Measurements from ENCODE around the gene CRLF3. TPM values are rescaled to one million over a fixed set of nuclear protein-coding genes. Genes with fewer than 3 reads are reported as not detected.
A peak's percentile ranks its signal among the peaks of the same experiment; 100 is the strongest.
"Not testable (repeated sequence)": the region's sequence is repeated elsewhere in the genome, so short reads cannot be mapped to it uniquely, and the experiment has no call there.

The CRLF3 gene
- total RNA-seq, 4 donors from 2014 or later = 7.9 to 45.4 (median 19.7) TPM

GRCh38 chr17:30831257-30831656 is 6.8 kb upstream of the CRLF3 start:
- H3K36me3 ChIP-seq = no peaks in the 10 kb centered on the region
- peak overlapping the region in 3 of 4 donors; percentile 7 to 58 (median 41) for H3K27ac ChIP-seq
- no peaks in the 10 kb centered on the region for H3K27me3 ChIP-seq
- H3K4me3 ChIP-seq = peak overlapping the region; percentile 64 to 82 (median 78)
- no peak for TF ChIP-seq POLR2A (IDR thresholded peaks at IDR 0.05)
- TF ChIP-seq, protein P1, sequence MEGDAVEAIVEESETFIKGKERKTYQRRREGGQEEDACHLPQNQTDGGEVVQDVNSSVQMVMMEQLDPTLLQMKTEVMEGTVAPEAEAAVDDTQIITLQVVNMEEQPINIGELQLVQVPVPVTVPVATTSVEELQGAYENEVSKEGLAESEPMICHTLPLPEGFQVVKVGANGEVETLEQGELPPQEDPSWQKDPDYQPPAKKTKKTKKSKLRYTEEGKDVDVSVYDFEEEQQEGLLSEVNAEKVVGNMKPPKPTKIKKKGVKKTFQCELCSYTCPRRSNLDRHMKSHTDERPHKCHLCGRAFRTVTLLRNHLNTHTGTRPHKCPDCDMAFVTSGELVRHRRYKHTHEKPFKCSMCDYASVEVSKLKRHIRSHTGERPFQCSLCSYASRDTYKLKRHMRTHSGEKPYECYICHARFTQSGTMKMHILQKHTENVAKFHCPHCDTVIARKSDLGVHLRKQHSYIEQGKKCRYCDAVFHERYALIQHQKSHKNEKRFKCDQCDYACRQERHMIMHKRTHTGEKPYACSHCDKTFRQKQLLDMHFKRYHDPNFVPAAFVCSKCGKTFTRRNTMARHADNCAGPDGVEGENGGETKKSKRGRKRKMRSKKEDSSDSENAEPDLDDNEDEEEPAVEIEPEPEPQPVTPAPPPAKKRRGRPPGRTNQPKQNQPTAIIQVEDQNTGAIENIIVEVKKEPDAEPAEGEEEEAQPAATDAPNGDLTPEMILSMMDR (IDR thresholded peaks at IDR 0.05) = no peak
- DNase-seq = no peak
- H3K9me3 ChIP-seq = no peaks in the 10 kb centered on the region
- peaks cover 0 to 18% (median 3%) of the 10 kb centered on the region in 4 donors for H3K4me1 ChIP-seq

- no peaks in the 10 kb centered on the region for H3K36me3 ChIP-seq
- no peaks in the 10 kb centered on the region for H3K9me3 ChIP-seq
- no peaks in the 10 kb centered on the region for H3K27me3 ChIP-seq
- no peak overlapping the region for H3K27ac ChIP-seq
- no peak overlapping the region for H3K4me3 ChIP-seq
- H3K4me1 ChIP-seq = peaks cover 0 to 30% (median 9%) of the 10 kb centered on the region in 4 donors
- DNase-seq = no peak
- TF ChIP-seq, protein P1 (IDR thresholded peaks at IDR 0.05) = no peak
- no peak for TF ChIP-seq POLR2A (IDR thresholded peaks at IDR 0.05)
Measured at GRCh38 chr17:30829022-30829421, 4.5 kb upstream of the CRLF3 start.

DNA sequence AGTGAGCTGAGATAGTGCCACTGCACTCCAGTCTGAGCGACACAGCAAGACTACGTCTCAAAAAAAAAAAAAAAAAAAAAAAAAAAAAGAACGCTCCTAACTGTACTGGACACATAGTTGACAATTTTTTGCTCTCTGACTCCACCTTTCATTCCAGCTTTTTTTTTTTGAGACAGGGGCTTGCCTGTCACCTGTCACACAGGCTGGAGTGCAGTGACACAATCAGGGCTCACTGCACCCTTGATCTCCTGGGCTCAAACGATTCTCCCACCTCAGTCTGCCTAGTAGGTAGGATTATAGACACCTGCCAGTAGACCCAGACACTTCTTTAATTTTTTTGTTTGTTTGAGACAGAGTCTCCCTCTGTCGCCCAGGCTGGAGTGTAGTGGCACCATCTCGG is 2.6 kb upstream of the CRLF3 start:
- Histone ChIP-seq H3K27ac (no peak overlapping the region), H3K36me3 (no peaks in the 10 kb centered on the region), H3K4me3 (no peak overlapping the region), H3K4me1 (peaks cover 0 to 41% (median 6%) of the 10 kb centered on the region in 4 donors), H3K9me3 (no peaks in the 10 kb centered on the region), H3K27me3 (no peaks in the 10 kb centered on the region)
- DNase-seq = no peak
- TF ChIP-seq POLR2A (IDR thresholded peaks at IDR 0.05) = no peak
- TF ChIP-seq, protein P1 (IDR thresholded peaks at IDR 0.05) = no peak

DNA sequence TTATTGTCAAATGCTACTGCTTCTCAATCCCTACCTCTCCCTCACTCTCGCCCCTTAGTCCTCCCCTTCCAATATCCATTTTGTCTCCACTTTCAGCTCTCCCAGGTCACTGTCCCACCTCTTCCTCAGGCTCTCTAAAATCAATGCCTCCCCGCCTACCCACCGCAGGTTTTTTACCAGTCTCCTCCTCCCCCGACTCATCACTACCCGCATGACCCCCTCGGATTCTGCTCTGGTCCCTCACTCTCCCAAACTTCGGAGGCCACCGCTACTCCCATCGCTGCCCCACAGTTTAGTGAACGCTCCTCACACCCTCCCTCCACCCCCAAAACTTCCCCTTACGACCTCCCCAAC is 513 bp downstream of the CRLF3 start:
- no peak for TF ChIP-seq POLR2A (IDR thresholded peaks at IDR 0.05)
- TF ChIP-seq, protein P1 (IDR thresholded peaks at IDR 0.05) = no peak
- Histone ChIP-seq H3K4me3 (peak overlapping the region; percentile 67 to 99 (median 98)), H3K27ac (peak overlapping the region; percentile 88 to 95 (median 90)), H3K9me3 (no peaks in the 10 kb centered on the region), H3K27me3 (no peaks in the 10 kb centered on the region), H3K4me1 (peaks cover 5 to 45% (median 10%) of the 10 kb centered on the region in 4 donors), H3K36me3 (no peaks in the 10 kb centered on the region)
- no peak for DNase-seq

GRCh38 chr17:30823421-30823820 is 1.1 kb downstream of the CRLF3 start:
- H3K27ac ChIP-seq = peak overlapping the region; percentile 88 to 95 (median 90)
- H3K9me3 ChIP-seq = no peaks in the 10 kb centered on the region
- no peaks in the 10 kb centered on the region for H3K36me3 ChIP-seq
- peaks cover 5 to 45% (median 10%) of the 10 kb centered on the region in 4 donors for H3K4me1 ChIP-seq
- TF ChIP-seq, protein P1 (IDR thresholded peaks at IDR 0.05) = no peak
- TF ChIP-seq POLR2A (IDR thresholded peaks at IDR 0.05) = no peak
- peak overlapping the region; percentile 67 to 99 (median 98) for H3K4me3 ChIP-seq
- no peak for DNase-seq
- no peaks in the 10 kb centered on the region for H3K27me3 ChIP-seq

DNA sequence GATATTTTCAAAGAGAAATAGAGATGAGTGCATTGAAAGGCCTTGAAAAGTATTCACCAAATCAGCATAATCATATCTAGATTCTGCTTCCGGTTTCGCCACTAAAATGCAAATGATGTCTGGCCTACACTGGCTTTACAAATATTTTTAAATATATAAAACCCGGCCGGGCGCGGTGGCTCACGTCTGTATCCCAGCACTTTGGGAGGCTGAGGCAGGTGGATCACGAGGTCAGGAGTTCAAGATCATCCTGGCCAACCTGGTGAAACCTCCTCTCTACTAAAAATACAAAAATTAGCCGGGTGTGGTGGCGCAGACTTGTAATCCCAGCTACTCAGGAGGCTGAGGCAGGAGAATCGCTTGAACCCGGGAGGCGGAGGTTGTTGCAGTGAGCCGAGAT is 1.6 kb downstream of the CRLF3 start:
- not testable (repeated sequence) for H3K9me3 ChIP-seq, H3K36me3 ChIP-seq, H3K27me3 ChIP-seq
- DNase-seq = peak; percentile 37 to 59 (median 54)
- peaks cover 5 to 45% (median 10%) of the 10 kb centered on the region in 4 donors for H3K4me1 ChIP-seq
- peak overlapping the region; percentile 67 to 99 (median 98) for H3K4me3 ChIP-seq
- H3K27ac ChIP-seq = peak overlapping the region; percentile 88 to 95 (median 90)

Data from Peyer's patch (tissue), 4 donors.